Hypothalamus (tissue), 51 donors: ENCODE results near the gene PAK2.
"Not testable (repeated sequence)": the region's sequence is repeated elsewhere in the genome, so short reads cannot be mapped to it uniquely, and the experiment has no call there.

Experiments used
- DNase-seq, 51 donors: peaks; one replicate each; lab custom pipeline; 2025; lab: John Stamatoyannopoulos, UW

Gene PAK2

GRCh38 chr3:196735751-196736150 lies 3.9 kb upstream of the PAK2 start:
- DNase-seq = no peak

- DNase-seq = no peak
Observed at GRCh38 chr3:196736670-196737374, 2.8 kb upstream of the PAK2 start.

GRCh38 chr3:196737655-196738054 lies 2.0 kb upstream of the PAK2 start:
- DNase-seq = no peak

- peak in 18 of 51 donors; percentile 20 to 67 (median 38) for DNase-seq
Observed at GRCh38 chr3:196740481-196741248, 1.0 kb downstream of the PAK2 start.

- DNase-seq = peak in 1 of 51 donors; percentile 10
Observed at GRCh38 chr3:196741249-196741889, 1.7 kb downstream of the PAK2 start.

- DNase-seq = not testable (repeated sequence)
Observed at GRCh38 chr3:196743569-196743968, 3.9 kb downstream of the PAK2 start.

- no peak for DNase-seq
Observed at GRCh38 chr3:196749125-196749524, 9.5 kb downstream of the PAK2 start.

- no peak for DNase-seq
Observed at GRCh38 chr3:196753201-196753600, 13.5 kb downstream of the PAK2 start.

- DNase-seq = no peak
Observed at GRCh38 chr3:196754091-196754981, 14.7 kb downstream of the PAK2 start.

- DNase-seq = no peak
Observed at GRCh38 chr3:196756732-196757131, 17.1 kb downstream of the PAK2 start.

- peak in 3 of 51 donors; percentile 24 to 38 (median 24) for DNase-seq
Observed at GRCh38 chr3:196757876-196758739, 18.5 kb downstream of the PAK2 start.

GRCh38 chr3:196763179-196763578 lies 23.5 kb downstream of the PAK2 start:
- peak in 13 of 51 donors; percentile 4 to 56 (median 14) for DNase-seq

GRCh38 chr3:196765454-196765853 lies 25.8 kb downstream of the PAK2 start:
- DNase-seq = no peak

GRCh38 chr3:196771067-196771466 lies 31.4 kb downstream of the PAK2 start:
- no peak for DNase-seq

- DNase-seq = no peak
Observed at GRCh38 chr3:196772102-196772501, 32.4 kb downstream of the PAK2 start.

GRCh38 chr3:196772897-196773296 lies 33.2 kb downstream of the PAK2 start:
- DNase-seq = peak in 3 of 51 donors; percentile 34 to 53 (median 42)

GRCh38 chr3:196774191-196774820 lies 34.6 kb downstream of the PAK2 start:
- DNase-seq = no peak

- DNase-seq = no peak
Observed at GRCh38 chr3:196774848-196775422, 35.3 kb downstream of the PAK2 start.

GRCh38 chr3:196775938-196776337 lies 36.3 kb downstream of the PAK2 start:
- no peak for DNase-seq
